ENCODE data around the gene FBN1.

DNA sequence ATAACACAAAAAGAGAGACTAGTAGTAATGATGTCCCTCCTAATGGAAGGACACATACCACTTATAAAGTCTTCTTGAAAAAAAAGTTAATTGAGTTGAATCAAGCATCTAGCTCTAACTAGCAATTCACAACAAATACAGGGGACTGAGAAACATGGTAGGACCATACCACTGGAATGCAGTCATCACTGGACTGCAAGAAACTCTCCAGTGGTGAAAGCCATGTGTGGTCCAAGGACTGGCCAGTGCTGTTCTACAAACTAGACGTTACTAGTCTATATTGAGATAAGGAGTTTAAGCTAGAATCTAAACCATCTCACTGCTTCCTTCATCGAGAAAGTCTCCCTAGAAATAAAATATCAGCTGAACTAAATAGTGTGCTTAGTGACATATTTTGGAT is 16.7 kb downstream of the FBN1 start:
- TF ChIP-seq CTCF (IDR thresholded peaks at IDR 0.05) (no peak), POLR2AphosphoS5 (IDR thresholded peaks at IDR 0.05) (no peak), POLR2A (IDR thresholded peaks at IDR 0.05) (no peak), EP300 (IDR thresholded peaks at IDR 0.05) (no peak)
